ENCODE results near the gene PEX26. TPM values are rescaled to one million over a fixed set of nuclear protein-coding genes. Genes with fewer than 3 reads are reported as not detected.

The PEX26 gene
- total RNA-seq, 4 donors from 2014 or later: 46.4 to 211 (median 93.4) TPM

DNA sequence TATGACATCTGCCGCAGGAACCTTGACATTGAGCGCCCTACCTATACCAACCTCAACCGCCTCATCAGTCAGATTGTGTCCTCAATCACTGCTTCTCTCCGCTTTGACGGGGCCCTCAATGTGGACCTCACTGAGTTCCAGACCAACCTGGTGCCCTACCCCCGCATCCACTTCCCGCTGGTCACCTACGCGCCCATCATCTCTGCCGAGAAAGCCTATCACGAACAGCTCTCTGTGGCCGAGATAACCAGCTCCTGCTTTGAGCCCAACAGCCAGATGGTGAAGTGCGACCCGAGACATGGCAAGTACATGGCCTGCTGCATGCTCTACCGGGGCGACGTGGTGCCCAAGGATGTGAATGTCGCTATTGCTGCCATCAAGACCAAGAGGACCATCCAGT lies 48.8 kb downstream of the PEX26 start:
- TF ChIP-seq EP300 (IDR thresholded peaks at IDR 0.05; ENCODE audit: low read depth) (no peak), POLR2A (IDR thresholded peaks at IDR 0.05) (no peak), POLR2AphosphoS5 (IDR thresholded peaks at IDR 0.05) (no peak)
- TF ChIP-seq, protein P1, sequence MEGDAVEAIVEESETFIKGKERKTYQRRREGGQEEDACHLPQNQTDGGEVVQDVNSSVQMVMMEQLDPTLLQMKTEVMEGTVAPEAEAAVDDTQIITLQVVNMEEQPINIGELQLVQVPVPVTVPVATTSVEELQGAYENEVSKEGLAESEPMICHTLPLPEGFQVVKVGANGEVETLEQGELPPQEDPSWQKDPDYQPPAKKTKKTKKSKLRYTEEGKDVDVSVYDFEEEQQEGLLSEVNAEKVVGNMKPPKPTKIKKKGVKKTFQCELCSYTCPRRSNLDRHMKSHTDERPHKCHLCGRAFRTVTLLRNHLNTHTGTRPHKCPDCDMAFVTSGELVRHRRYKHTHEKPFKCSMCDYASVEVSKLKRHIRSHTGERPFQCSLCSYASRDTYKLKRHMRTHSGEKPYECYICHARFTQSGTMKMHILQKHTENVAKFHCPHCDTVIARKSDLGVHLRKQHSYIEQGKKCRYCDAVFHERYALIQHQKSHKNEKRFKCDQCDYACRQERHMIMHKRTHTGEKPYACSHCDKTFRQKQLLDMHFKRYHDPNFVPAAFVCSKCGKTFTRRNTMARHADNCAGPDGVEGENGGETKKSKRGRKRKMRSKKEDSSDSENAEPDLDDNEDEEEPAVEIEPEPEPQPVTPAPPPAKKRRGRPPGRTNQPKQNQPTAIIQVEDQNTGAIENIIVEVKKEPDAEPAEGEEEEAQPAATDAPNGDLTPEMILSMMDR (IDR thresholded peaks at IDR 0.05): no peak
- no peak for DNase-seq
- Histone ChIP-seq H3K27me3 (no peaks in the 10 kb centered on the region), H3K27ac (no peak overlapping the region), H3K36me3 (no peaks in the 10 kb centered on the region), H3K9me3 (no peaks in the 10 kb centered on the region), H3K4me1 (no peaks in the 10 kb centered on the region), H3K4me3 (no peak overlapping the region)
- in situ Hi-C loops (cut with MboI; ENCODE audit: low pct_ligation_motif_present in 1 of 4, low pct_unique_long_range_greater_than_20kb in 1 of 4, low sequenced_read_pairs in 3 of 4) (no loop called here), intact Hi-C loops (cut with DNase I; ENCODE audit: low total_unique reads) (no loop called here)
- 80 to 97% methylated on average over 1 to 18 of the region's 18 CpGs for WGBS, 2 donors (ENCODE audit: low coverage in 1 of 2)

DNA sequence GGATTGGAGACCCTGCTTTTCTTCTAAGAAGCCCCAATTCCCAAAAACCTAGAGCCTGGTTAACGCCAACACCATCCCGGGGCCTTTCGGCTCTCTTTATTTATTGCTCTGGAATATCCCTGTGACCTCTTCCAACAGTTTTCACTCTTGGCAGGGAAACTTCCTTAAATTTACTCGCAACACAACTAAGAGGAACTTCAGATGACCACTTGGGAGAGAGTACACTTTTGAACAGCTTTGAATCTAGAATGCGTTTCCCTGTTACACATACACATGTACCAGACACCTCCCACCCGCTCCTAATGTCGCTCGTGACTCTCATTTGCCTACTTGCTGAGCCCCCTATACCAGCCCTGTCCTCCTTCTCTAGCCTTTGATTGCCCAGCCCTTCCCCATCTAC lies 52.2 kb downstream of the PEX26 start:
- Histone ChIP-seq H3K4me1 (no peaks in the 10 kb centered on the region), H3K9me3 (no peaks in the 10 kb centered on the region), H3K4me3 (no peak overlapping the region), H3K27ac (no peak overlapping the region), H3K27me3 (no peaks in the 10 kb centered on the region), H3K36me3 (no peaks in the 10 kb centered on the region)
- TF ChIP-seq POLR2A (IDR thresholded peaks at IDR 0.05) (no peak), POLR2AphosphoS5 (IDR thresholded peaks at IDR 0.05) (no peak), EP300 (IDR thresholded peaks at IDR 0.05; ENCODE audit: low read depth) (no peak)
- TF ChIP-seq, protein P1 (IDR thresholded peaks at IDR 0.05): no peak
- no peak for DNase-seq
- intact Hi-C loops (cut with DNase I; ENCODE audit: low total_unique reads) (no loop called here), in situ Hi-C loops (cut with MboI; ENCODE audit: low pct_ligation_motif_present in 1 of 4, low pct_unique_long_range_greater_than_20kb in 1 of 4, low sequenced_read_pairs in 3 of 4) (no loop called here)
- 78 to 90% methylated on average over 8 of the region's 8 CpGs for WGBS, 2 donors (ENCODE audit: low coverage in 1 of 2)

GRCh38 chr22:18130699-18131429 lies 53.1 kb downstream of the PEX26 start:
- in situ Hi-C loops (cut with MboI; ENCODE audit: low pct_ligation_motif_present in 1 of 4, low pct_unique_long_range_greater_than_20kb in 1 of 4, low sequenced_read_pairs in 3 of 4): no loop called here
- intact Hi-C loops (cut with DNase I; ENCODE audit: low total_unique reads): no loop called here
- WGBS, 2 donors (ENCODE audit: low coverage in 1 of 2): 93 to 96% methylated on average over 4 to 17 of the region's 20 CpGs

GRCh38 chr22:18133452-18133851 lies 55.7 kb downstream of the PEX26 start:
- TF ChIP-seq EP300 (IDR thresholded peaks at IDR 0.05; ENCODE audit: low read depth) (no peak), POLR2AphosphoS5 (IDR thresholded peaks at IDR 0.05) (no peak), POLR2A (IDR thresholded peaks at IDR 0.05) (no peak)
- TF ChIP-seq, protein P1 (IDR thresholded peaks at IDR 0.05): no peak
- no peaks in the 10 kb centered on the region for H3K27me3 ChIP-seq
- intact Hi-C loops (cut with DNase I; ENCODE audit: low total_unique reads) (no loop called here), in situ Hi-C loops (cut with MboI; ENCODE audit: low pct_ligation_motif_present in 1 of 4, low pct_unique_long_range_greater_than_20kb in 1 of 4, low sequenced_read_pairs in 3 of 4) (no loop called here)
- H3K4me3 ChIP-seq: no peak overlapping the region
- H3K9me3 ChIP-seq: no peaks in the 10 kb centered on the region
- 72% methylated on average over 2 of the region's 2 CpGs; no CpG with 5 or more reads in 1 of the 2 donors for WGBS, 2 donors (ENCODE audit: low coverage in 1 of 2)
- H3K36me3 ChIP-seq: no peaks in the 10 kb centered on the region
- no peak for DNase-seq
- no peaks in the 10 kb centered on the region for H3K4me1 ChIP-seq
- H3K27ac ChIP-seq: no peak overlapping the region

More at GRCh38 chr22:18130699-18131429, 53.1 kb downstream of the PEX26 start:
- Histone ChIP-seq H3K36me3 (no peaks in the 10 kb centered on the region), H3K4me1 (no peaks in the 10 kb centered on the region), H3K9me3 (no peaks in the 10 kb centered on the region), H3K27me3 (no peaks in the 10 kb centered on the region), H3K4me3 (no peak overlapping the region), H3K27ac (no peak overlapping the region)
- TF ChIP-seq EP300 (IDR thresholded peaks at IDR 0.05; ENCODE audit: low read depth): no peak
- TF ChIP-seq POLR2AphosphoS5 (IDR thresholded peaks at IDR 0.05): no peak
- TF ChIP-seq POLR2A (IDR thresholded peaks at IDR 0.05): no peak
- TF ChIP-seq, protein P1 (IDR thresholded peaks at IDR 0.05): no peak
- DNase-seq: no peak

Measured in transverse colon (tissue), 4 donors.